GM12865 (cell line): Measurements from ENCODE around the gene CDA.

Source experiments
- DNase-seq: peaks from one replicate; pipeline ENCODE4 v3.0.0; 2010; ENCODE audit warnings: low read depth
- H3K4me3 ChIP-seq: 2 replicates; pipeline ENCODE4 v1.5.1; 2011; ENCODE audit warnings: mild to moderate bottlenecking, low read depth, low read length, control low read depth
- TF ChIP-seq, protein P1 (sequence below): IDR thresholded peaks from 2 replicates; pipeline ENCODE4 v1.5.1; 2011; ENCODE audit warnings: low read length, control low read depth, low read depth, inconsistent platforms; ENCODE audit not compliant: insufficient read depth; ENCODE audit errors: missing control alignments

CDA gene

GRCh38 chr1:20625176-20626097, 36.5 kb downstream of the CDA start:
- no peak for DNase-seq
- no peak overlapping the region for H3K4me3 ChIP-seq
- TF ChIP-seq, protein P1, sequence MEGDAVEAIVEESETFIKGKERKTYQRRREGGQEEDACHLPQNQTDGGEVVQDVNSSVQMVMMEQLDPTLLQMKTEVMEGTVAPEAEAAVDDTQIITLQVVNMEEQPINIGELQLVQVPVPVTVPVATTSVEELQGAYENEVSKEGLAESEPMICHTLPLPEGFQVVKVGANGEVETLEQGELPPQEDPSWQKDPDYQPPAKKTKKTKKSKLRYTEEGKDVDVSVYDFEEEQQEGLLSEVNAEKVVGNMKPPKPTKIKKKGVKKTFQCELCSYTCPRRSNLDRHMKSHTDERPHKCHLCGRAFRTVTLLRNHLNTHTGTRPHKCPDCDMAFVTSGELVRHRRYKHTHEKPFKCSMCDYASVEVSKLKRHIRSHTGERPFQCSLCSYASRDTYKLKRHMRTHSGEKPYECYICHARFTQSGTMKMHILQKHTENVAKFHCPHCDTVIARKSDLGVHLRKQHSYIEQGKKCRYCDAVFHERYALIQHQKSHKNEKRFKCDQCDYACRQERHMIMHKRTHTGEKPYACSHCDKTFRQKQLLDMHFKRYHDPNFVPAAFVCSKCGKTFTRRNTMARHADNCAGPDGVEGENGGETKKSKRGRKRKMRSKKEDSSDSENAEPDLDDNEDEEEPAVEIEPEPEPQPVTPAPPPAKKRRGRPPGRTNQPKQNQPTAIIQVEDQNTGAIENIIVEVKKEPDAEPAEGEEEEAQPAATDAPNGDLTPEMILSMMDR, result no peak

- TF ChIP-seq, protein P1, result no peak
- H3K4me3 ChIP-seq, result no peak overlapping the region
- DNase-seq, result no peak
These were observed 37.2 kb downstream of the CDA start for GRCh38 chr1:20626098-20626427.

- TF ChIP-seq, protein P1, result no peak
- no peak overlapping the region for H3K4me3 ChIP-seq
- DNase-seq, result no peak
These were observed 37.6 kb downstream of the CDA start for GRCh38 chr1:20626524-20626923.

DNA sequence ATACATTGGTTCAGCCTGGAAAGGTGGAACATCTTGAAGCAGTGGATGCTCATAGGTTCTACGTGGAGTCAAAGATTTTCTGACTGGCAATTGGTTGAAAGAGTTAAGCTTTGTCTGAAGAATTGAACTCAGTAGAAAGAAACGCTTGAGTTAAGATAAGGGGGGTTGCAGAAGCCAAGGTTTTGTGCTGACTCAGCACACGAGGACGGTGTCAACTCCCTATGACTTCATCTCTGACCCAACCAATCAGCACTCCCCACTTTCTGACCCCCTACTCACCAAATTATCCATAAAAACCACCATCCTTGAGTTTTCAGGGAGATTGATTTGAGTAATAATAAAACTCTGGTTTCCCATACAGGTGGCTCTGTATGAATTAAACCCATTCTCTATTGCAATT, 41.8 kb downstream of the CDA start:
- no peak overlapping the region for H3K4me3 ChIP-seq
- TF ChIP-seq, protein P1, result no peak
- DNase-seq, result no peak

GRCh38 chr1:20632386-20632785, 43.5 kb downstream of the CDA start:
- no peak for DNase-seq
- TF ChIP-seq, protein P1, result no peak
- H3K4me3 ChIP-seq, result no peak overlapping the region

GRCh38 chr1:20633190-20634064, 44.5 kb downstream of the CDA start, which contains the start of gene PINK1:
TSS of gene PINK1 (plus strand) at chr1:20633458. CDS start at chr1:20633549, 91 bp downstream.
- peak; percentile 76 for DNase-seq
- H3K4me3 ChIP-seq, result peak within 1 kb of the TSS; percentile 64
- TF ChIP-seq, protein P1, result peak; percentile 99
